Nucleus accumbens (tissue), 56 donors: ENCODE data around the gene MYO7A.

Source experiments
- DNase-seq, 56 donors: peaks; one replicate each; lab custom pipeline; 2025; lab: John Stamatoyannopoulos, UW

MYO7A gene

GRCh38 chr11:77142091-77142975 lies 14.3 kb downstream of the MYO7A start:
- no peak for DNase-seq

DNA sequence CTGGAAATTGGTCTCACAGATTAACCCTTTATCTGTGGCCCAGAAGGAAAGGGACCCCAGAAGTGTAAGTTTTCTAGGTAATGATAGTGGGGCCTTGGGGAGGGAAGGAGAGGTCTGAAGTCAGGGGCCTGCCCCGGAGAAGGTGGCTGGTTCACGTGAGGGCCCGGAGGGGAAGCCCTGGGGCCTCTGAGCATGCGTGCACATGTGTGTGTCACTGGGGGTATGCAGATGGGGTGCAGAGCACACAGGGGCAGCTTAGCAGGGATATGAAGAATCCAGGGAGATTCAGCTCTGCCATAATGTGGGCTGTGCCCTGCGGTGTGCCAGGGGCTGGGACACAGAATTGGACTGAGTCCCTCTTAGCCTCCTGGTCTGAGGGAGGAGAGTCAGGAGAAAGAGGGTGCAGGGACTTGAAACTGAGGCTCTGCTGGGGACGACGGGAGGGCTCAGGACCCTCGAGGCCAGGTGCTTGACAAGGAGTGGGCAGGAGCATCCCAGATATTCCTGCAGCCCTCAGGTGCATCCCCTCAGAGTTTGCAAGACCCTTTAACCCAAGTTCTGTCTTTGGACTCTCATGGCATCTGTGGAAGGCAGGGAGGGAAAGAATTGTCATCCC lies 15.5 kb downstream of the MYO7A start:
- no peak for DNase-seq

- no peak for DNase-seq
Observed at GRCh38 chr11:77144196-77144856, 16.3 kb downstream of the MYO7A start.

GRCh38 chr11:77144857-77145428 lies 16.9 kb downstream of the MYO7A start:
- no peak for DNase-seq

DNA sequence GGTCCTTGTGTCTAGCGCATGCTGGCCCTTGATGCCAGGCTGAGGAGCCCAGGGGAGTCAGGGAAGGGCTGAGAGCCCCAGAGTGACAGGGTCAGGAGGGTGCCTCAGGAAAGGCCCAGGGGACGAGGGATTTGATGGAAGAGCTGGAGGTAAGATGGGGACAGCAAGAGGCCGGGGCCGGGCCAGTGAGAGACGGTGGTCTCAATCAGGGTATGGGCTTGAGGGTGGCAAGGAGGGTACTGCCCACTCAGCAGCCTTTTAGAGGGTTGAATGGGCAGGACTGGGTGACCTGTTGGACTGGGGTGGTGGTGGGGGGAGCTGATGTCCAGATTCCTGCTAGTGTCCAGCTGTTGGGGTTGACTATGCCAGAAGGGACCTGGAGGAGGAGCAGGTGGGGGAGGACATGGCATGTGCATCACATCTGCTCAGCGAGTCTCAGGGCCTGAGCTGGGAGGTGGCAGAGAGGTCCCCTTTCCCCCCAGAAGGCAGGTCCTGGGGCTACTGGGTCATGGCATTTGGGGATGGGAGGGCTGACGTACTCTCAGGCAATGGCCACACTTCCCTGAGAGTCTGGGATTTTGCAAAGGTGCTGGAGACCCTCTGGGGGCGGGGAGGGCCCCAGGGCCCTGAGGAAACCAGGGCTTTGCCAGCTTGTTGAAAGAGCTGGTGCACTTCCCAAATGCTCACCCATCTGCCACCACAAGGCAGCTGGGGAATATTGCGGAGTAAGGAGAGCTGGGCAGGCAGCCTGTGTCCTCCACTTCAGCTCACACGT lies 18.4 kb downstream of the MYO7A start:
- DNase-seq, result no peak

- no peak for DNase-seq
Observed at GRCh38 chr11:77147036-77147315, 18.9 kb downstream of the MYO7A start.

GRCh38 chr11:77147668-77148321 lies 19.7 kb downstream of the MYO7A start:
- DNase-seq, result no peak

- no peak for DNase-seq
Observed at GRCh38 chr11:77148963-77149715, 21.1 kb downstream of the MYO7A start.

DNA sequence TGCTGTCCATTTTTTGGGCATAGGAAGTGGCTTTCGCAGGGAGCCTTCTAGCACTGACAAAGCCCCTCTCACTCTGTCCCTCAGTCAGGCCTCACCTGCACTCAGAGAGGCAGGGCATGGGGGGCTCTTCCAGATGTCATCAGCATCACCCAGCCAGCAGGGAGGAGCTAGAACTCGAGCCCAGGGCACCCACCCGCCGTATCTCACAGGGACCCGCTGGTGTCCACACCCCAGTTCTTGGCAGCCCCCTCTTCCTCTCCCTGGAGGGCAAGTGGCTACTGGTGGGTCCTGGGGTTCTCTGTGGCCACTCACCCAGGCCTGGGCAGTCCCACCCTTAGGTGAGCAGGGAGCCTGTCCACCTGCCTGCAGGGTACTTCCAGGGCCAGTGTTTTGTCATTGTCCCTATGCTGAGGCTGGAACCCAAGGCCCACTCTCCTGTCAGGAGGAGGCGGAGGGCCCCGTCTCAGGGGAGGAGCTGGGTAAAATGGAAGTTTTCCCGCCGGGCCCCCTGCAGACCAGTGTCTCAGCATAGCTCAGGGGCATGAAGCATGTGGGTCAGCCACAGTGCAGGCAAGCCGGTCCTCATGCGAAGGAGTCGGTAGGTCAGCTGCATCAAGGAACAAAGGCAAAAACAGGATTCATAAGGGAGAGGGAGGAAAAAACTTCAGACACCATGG lies 21.8 kb downstream of the MYO7A start:
- DNase-seq, result no peak

DNA sequence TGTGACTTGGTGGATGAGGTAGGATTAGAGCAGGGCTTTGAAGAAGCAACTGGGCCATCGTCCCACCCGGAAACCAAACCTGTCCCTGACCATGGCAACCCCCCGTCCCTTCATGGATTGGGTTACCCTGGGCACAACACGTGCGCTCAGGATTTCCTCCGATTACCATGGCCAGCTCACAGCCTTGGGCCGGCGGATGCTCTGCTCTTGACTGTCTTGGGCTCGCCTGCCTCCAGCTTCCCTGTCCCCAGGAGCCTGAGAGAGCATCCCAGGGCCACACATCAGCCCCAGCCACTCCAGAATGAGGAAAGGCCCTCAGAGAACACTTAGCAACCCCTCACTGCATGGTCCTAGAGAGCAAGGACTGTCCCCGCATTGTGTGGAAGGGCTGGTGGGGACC lies 22.8 kb downstream of the MYO7A start:
- no peak for DNase-seq

- no peak for DNase-seq
Observed at GRCh38 chr11:77151804-77152509, 23.9 kb downstream of the MYO7A start.

- DNase-seq, result no peak
Observed at GRCh38 chr11:77152846-77153245, 24.8 kb downstream of the MYO7A start.

DNA sequence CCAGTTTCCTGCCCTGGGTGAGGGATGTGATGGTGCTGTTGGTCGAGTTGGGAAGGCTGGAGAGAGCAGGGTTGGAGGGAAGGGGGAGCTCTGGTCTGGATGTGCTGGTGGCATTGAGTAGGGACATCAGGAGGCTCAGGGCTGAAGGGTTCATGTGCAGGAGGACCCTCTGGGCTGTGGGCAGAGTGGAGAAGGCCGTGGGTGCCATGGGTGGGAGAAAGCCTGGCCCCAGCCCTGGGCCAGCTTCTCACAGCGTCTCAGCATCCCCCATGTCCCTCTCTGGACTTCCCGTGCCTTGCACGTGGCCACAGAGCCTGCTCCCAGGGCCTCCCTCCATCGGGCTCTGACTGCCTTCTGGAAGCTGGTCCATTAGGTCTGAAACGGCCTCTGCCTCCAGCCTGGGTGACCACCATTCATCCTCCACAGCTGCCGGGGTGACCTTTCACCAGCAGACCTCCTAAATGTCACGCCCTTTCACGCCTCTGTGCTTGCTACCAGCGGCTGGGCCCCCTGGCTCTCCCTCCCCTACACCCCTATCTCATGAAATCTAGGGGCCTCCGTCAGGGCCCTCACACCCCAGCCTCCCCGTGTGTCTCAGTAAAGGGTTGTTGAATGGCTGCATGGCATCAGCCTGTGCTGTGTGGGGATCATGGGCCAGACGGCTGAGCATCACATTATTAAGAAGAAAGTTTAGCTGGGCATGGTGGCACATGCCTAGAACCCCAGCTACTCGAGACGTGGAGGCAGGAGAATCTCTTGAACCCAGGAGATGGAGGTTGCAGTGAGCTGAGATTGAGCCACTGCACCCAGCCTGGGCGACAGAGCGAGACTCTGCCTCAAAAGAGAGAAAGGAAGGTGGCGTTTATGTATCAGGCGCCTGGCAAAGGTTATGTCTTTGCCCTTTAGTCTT lies 25.5 kb downstream of the MYO7A start:
- no peak for DNase-seq

- peak in 51 of 56 donors; percentile 9 to 89 (median 65) for DNase-seq
Observed at GRCh38 chr11:77154381-77155081, 26.5 kb downstream of the MYO7A start.

DNA sequence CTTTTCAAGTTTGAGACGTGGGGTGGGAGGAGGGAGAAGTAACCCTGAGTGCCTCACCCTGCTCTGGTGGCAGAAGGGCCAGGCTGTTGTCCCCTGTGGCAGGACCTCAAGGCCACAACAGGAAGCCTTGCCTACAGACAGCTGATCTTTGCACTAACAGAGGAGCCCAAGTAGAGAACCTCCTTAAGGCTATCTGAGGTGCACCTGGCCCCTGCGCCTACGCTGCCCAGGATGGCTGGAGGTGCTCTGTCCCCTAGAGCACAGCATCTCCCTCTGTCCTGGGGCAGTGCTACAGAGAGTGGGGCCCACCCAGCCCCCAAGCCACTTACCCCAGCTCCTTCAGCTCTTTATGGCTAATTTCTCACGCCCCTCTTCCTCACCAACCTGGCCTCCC lies 27.0 kb downstream of the MYO7A start:
- no peak for DNase-seq

- no peak for DNase-seq
Observed at GRCh38 chr11:77155556-77156130, 27.6 kb downstream of the MYO7A start.
